Immature natural killer cell (primary cell): ENCODE results near the gene RABL3. TPM values are rescaled to one million over a fixed set of nuclear protein-coding genes. Genes with fewer than 3 reads are reported as not detected.
"Not testable (repeated sequence)": the region's sequence is repeated elsewhere in the genome, so short reads cannot be mapped to it uniquely, and the experiment has no call there.

Experiments used
- DNase-seq, 3 donors: peaks; one replicate each; pipeline ENCODE4 v3.0.0; 2022; ENCODE audit warnings: mixed read lengths in 1 of 3
- H3K27ac Mint-ChIP-seq, 6 donors: one replicate each; pipeline ENCODE4 v1.8.0; 2020; ENCODE audit warnings: mixed read lengths in 6 of 6, mild to moderate bottlenecking in 5 of 6, inconsistent platforms in 4 of 6, moderate library complexity in 3 of 6
- H3K27me3 Mint-ChIP-seq, 3 donors: one replicate each; pipeline ENCODE4 v1.8.0; 2020 to 2021; ENCODE audit warnings: low read depth in 3 of 3, mild to moderate bottlenecking in 3 of 3, mixed read lengths in 3 of 3, moderate library complexity in 3 of 3, inconsistent platforms in 1 of 3
- H3K36me3 Mint-ChIP-seq, 3 donors: one replicate each; pipeline ENCODE4 v1.8.0; 2020; ENCODE audit warnings: mixed read lengths in 3 of 3, inconsistent platforms in 2 of 3, mild to moderate bottlenecking in 2 of 3
- H3K4me1 Mint-ChIP-seq, 2 donors: one replicate each; pipeline ENCODE4 v1.8.0; 2020; ENCODE audit warnings: inconsistent platforms in 2 of 2, mild to moderate bottlenecking in 2 of 2, mixed read lengths in 2 of 2, moderate library complexity in 1 of 2
- H3K4me3 Mint-ChIP-seq, 5 donors: one replicate each; pipeline ENCODE4 v1.8.0; 2020; ENCODE audit warnings: mild to moderate bottlenecking in 5 of 5, mixed read lengths in 5 of 5, inconsistent platforms in 3 of 5, moderate library complexity in 3 of 5
- H3K9me3 Mint-ChIP-seq, 6 donors: one replicate each; pipeline ENCODE4 v1.8.0; 2020; ENCODE audit warnings: mild to moderate bottlenecking in 6 of 6, mixed read lengths in 6 of 6, inconsistent platforms in 4 of 6, moderate library complexity in 3 of 6
- polyA plus RNA-seq, 3 donors: library from polyadenylated mRNA; unstranded; fragments of 300-500 nt; fragmentation: Illumina TruSeq; gene quantifications; one replicate each; pipeline ENCODE4 v1.2.3, GENCODE V29; 2021

Gene RABL3
- polyA plus RNA-seq, 3 donors from 2014 or later = 19.8 to 26.4 (median 26.1) TPM

DNA sequence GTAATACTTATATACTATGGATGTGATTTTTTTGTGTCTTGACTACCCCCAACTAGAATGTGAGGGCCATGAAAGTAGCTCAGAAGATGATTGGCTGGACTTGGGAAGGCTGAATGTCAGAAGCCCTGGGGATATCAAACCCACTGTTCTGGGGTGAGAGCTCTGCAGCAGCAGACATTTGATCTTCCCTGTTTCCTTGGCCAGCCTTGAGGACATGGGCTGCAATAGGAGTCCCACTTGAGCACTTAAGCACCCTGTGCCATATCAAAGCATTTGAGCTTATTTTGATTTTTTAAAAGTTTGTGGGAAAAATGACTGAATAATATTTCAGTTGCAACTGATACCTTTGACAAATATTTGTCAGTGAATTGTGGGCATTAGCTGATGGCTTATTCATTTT lies 21.9 kb upstream of the RABL3 start:
- Mint-ChIP-seq H3K27me3 (peaks cover 0 to 1% (median 0%) of the 10 kb centered on the region in 3 donors), H3K36me3 (no peaks in the 10 kb centered on the region), H3K27ac (peak overlapping the region in 2 of 6 donors; percentile 23 to 38), H3K9me3 (no peaks in the 10 kb centered on the region), H3K4me1 (peaks cover 36 to 80% of the 10 kb centered on the region in 2 donors), H3K4me3 (no peak overlapping the region)
- no peak for DNase-seq

GRCh38 chr3:120763601-120764000 lies 21.3 kb upstream of the RABL3 start:
- peaks cover 41 to 82% of the 10 kb centered on the region in 2 donors for H3K4me1 Mint-ChIP-seq
- no peak overlapping the region for H3K4me3 Mint-ChIP-seq
- H3K27ac Mint-ChIP-seq = peak overlapping the region in 1 of 6 donors; percentile 23
- peaks cover 0 to 5% (median 0%) of the 10 kb centered on the region in 3 donors for H3K36me3 Mint-ChIP-seq
- DNase-seq = no peak
- H3K27me3 Mint-ChIP-seq = peaks cover 0 to 1% (median 0%) of the 10 kb centered on the region in 3 donors
- H3K9me3 Mint-ChIP-seq = no peaks in the 10 kb centered on the region

- Mint-ChIP-seq H3K27me3 (no peaks in the 10 kb centered on the region), H3K4me1 (peaks cover 39 to 76% of the 10 kb centered on the region in 2 donors), H3K4me3 (no peak overlapping the region), H3K36me3 (peaks cover 0 to 12% (median under 1%) of the 10 kb centered on the region in 3 donors), H3K27ac (no peak overlapping the region), H3K9me3 (no peaks in the 10 kb centered on the region)
- DNase-seq = no peak
These were observed 20.3 kb upstream of the RABL3 start for GRCh38 chr3:120762615-120763014.

DNA sequence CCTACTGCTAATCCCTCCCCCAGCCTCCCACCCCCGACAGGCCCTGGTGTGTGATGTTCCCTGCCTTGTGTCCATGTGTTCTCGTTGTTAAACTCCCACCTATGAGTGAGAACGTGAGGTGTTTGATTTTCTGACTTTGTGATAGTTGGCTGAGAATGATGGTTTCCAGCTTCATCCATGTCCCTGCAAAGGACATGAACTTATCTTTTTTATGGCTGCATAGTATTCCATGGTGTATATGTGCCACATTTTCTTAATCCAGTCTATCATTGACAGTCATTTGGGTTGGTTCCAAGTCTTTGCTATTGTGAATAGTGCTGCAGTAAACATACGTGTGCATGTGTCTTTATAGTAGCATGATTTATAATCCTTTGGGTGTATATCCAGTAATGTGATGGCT lies 16.2 kb upstream of the RABL3 start:
- not testable (repeated sequence) for H3K4me3 Mint-ChIP-seq, DNase-seq, H3K27me3 Mint-ChIP-seq, H3K27ac Mint-ChIP-seq, H3K9me3 Mint-ChIP-seq
- Mint-ChIP-seq H3K36me3 (peaks cover 7 to 16% (median 12%) of the 10 kb centered on the region in 3 donors), H3K4me1 (peaks cover 30 to 71% of the 10 kb centered on the region in 2 donors)

- H3K27me3 Mint-ChIP-seq = peaks cover 0 to 2% (median 0%) of the 10 kb centered on the region in 3 donors
- no peak for DNase-seq
- no peak overlapping the region for H3K27ac Mint-ChIP-seq
- H3K36me3 Mint-ChIP-seq = peaks cover 11 to 28% (median 16%) of the 10 kb centered on the region in 3 donors
- H3K4me3 Mint-ChIP-seq = no peak overlapping the region
- peaks cover 32 to 73% of the 10 kb centered on the region in 2 donors for H3K4me1 Mint-ChIP-seq
- no peaks in the 10 kb centered on the region for H3K9me3 Mint-ChIP-seq
These were observed 13.7 kb upstream of the RABL3 start for GRCh38 chr3:120756061-120756460.

DNA sequence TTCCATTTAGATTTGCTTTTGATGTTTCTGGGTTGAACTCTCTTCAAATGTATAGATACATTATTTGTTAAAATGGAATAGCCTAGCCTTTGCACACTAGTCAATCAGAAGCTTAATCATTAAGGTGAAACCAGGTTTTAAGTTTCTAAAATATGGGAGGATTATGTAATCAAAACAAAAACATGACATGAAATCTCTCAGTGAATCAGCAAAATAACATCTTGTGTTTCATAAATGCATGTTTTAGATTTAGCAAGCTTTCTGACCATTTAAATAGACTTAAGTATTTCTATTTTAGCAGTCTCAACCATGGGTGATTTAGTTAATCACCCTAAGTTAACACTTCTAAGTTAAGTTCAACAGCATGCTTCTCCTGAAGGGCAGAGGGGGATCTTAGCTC lies 11.5 kb upstream of the RABL3 start:
- peak overlapping the region in 1 of 6 donors; percentile 30 for H3K27ac Mint-ChIP-seq
- H3K4me3 Mint-ChIP-seq = no peak overlapping the region
- no peaks in the 10 kb centered on the region for H3K9me3 Mint-ChIP-seq
- H3K36me3 Mint-ChIP-seq = peaks cover 14 to 31% (median 16%) of the 10 kb centered on the region in 3 donors
- no peak for DNase-seq
- peaks cover 0 to 2% (median 0%) of the 10 kb centered on the region in 3 donors for H3K27me3 Mint-ChIP-seq
- peaks cover 17 to 55% of the 10 kb centered on the region in 2 donors for H3K4me1 Mint-ChIP-seq

GRCh38 chr3:120752865-120753264 lies 10.5 kb upstream of the RABL3 start:
- Mint-ChIP-seq H3K9me3 (no peaks in the 10 kb centered on the region), H3K27me3 (peaks cover 0 to 2% (median 0%) of the 10 kb centered on the region in 3 donors), H3K4me3 (peak overlapping the region in 1 of 5 donors; percentile 3), H3K4me1 (peaks cover 15 to 53% of the 10 kb centered on the region in 2 donors), H3K27ac (peak overlapping the region in 2 of 6 donors; percentile 42 to 69), H3K36me3 (peaks cover 7 to 31% (median 14%) of the 10 kb centered on the region in 3 donors)
- DNase-seq = no peak

DNA sequence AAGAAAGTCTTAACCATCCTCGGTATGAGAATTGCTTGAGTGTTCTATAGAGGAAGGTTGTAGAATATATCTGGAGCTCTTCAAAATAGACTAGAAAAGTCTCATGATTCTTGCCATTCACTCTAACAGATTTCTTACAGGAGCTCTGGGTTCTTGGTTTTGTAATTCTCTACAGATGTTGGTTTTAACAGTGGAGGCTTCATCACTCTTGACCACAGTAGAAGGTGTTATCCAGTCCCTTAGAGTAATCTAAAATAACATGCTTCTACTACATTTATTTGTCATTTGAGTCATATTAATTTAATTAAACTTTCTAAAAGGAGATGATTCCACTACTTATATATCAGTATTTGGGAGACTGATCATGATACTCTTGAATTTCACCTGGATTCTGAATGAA lies 9.9 kb upstream of the RABL3 start:
- H3K4me3 Mint-ChIP-seq = peak overlapping the region in 2 of 5 donors; percentile 3 to 55
- H3K36me3 Mint-ChIP-seq = peaks cover 7 to 31% (median 10%) of the 10 kb centered on the region in 3 donors
- peak overlapping the region in 4 of 6 donors; percentile 37 to 71 (median 51) for H3K27ac Mint-ChIP-seq
- peaks cover 15 to 47% of the 10 kb centered on the region in 2 donors for H3K4me1 Mint-ChIP-seq
- DNase-seq = no peak
- peaks cover 0 to 2% (median 0%) of the 10 kb centered on the region in 3 donors for H3K27me3 Mint-ChIP-seq
- no peaks in the 10 kb centered on the region for H3K9me3 Mint-ChIP-seq

- Mint-ChIP-seq H3K27ac (no peak overlapping the region), H3K4me1 (peaks cover 18 to 47% of the 10 kb centered on the region in 2 donors)
These were observed 7.5 kb upstream of the RABL3 start for GRCh38 chr3:120749843-120750242.

DNA sequence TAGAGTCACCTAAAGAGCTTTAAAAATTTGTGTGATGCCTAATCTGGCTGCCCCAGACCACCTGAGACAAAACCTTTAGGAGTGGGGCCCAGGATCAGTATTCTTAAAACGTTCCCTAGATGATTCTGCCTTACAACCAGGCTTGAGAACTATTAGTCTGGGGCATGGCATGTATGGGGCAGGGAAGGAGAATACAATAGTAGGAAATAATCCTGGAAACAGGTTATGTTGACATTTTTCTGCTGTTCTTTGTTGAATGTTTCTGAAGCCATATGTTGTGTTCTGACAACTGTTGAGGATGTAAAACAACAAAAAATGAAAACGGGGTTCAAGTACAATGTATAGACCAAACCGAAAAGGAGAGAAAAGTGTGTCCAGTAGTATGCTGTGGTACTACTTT lies 3.1 kb upstream of the RABL3 start:
- Mint-ChIP-seq H3K4me1 (peaks cover 32 to 48% of the 10 kb centered on the region in 2 donors), H3K36me3 (peaks cover 1 to 2% (median 2%) of the 10 kb centered on the region in 3 donors), H3K27me3 (peaks cover 3 to 11% (median 5%) of the 10 kb centered on the region in 3 donors), H3K4me3 (no peak overlapping the region), H3K9me3 (no peaks in the 10 kb centered on the region), H3K27ac (peak overlapping the region in 3 of 6 donors; percentile 11 to 23 (median 17))
- no peak for DNase-seq

More at GRCh38 chr3:120749843-120750242, 7.5 kb upstream of the RABL3 start:
- no peak for DNase-seq
- Mint-ChIP-seq H3K4me3 (no peak overlapping the region), H3K36me3 (peaks cover 3 to 22% (median 8%) of the 10 kb centered on the region in 3 donors), H3K9me3 (no peaks in the 10 kb centered on the region), H3K27me3 (no peaks in the 10 kb centered on the region)

DNA sequence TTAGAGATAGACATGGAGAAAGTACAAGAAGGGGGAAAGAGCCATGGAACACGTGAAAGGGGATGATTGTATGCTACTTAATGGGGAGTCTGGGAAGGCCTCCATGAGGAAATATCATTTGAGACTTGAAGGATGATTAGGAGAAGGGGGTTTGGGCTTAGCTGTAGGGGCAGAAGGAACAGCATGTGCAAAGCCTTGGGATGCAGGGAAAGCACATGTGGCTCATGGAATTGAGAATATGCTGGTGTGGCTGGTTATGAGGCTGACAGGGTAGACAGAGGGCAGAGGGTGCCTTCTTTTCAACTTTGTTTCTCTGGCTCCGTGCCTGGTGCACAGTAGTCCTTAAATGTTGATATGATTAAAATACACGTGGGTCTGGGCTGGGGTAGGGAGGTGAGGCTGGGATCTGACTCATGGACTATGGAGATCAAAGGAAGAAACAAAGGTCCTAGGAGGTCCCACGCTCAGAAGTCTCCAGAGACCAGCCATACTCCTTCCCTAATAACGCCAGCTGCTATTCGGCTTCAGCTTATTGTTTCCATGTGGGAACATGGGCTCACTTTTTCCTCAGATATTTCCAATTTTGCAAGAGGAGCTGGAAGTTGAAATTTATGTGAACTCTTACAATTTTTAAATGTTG lies 1.4 kb upstream of the RABL3 start:
- no peak for DNase-seq
- Mint-ChIP-seq H3K9me3 (no peaks in the 10 kb centered on the region), H3K4me1 (peaks cover 30 to 48% of the 10 kb centered on the region in 2 donors), H3K36me3 (no peaks in the 10 kb centered on the region), H3K27me3 (peaks cover 3 to 11% (median 5%) of the 10 kb centered on the region in 3 donors), H3K4me3 (peak overlapping the region; percentile 93 to 97 (median 95)), H3K27ac (peak overlapping the region; percentile 96 to 99 (median 98))

DNA sequence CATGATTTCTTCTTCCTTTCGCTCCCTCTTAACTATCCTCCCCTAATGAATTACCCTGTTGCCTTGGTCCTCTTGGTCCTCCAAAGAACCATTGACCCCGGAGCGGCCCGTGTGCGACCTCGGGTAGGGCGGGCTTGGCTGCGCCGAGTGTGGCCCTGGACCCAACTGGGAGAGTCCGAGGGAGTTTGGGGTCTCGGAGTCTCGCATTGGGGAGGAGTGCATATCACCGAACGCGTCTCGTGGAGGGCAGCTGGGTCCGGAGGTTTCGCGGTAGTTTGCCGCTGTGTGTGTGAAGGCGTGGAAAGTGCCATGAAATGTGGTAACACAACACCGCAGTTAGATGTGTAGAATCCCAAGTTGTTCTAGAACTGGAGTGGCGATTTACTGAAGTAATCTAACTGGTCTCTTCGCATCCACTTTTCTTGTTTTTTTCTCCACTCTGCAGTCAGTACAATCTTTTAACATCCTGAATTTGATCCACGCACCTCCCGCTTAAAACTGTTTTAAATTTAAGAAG lies 591 bp upstream of the RABL3 start:
- H3K27ac Mint-ChIP-seq = peak overlapping the region; percentile 96 to 99 (median 98)
- H3K27me3 Mint-ChIP-seq = peaks cover 3 to 11% (median 5%) of the 10 kb centered on the region in 3 donors
- no peaks in the 10 kb centered on the region for H3K36me3 Mint-ChIP-seq
- H3K4me3 Mint-ChIP-seq = peak overlapping the region; percentile 93 to 97 (median 95)
- peaks cover 30 to 48% of the 10 kb centered on the region in 2 donors for H3K4me1 Mint-ChIP-seq
- DNase-seq = no peak
- no peaks in the 10 kb centered on the region for H3K9me3 Mint-ChIP-seq

- H3K27me3 Mint-ChIP-seq = peaks cover 3 to 11% (median 5%) of the 10 kb centered on the region in 3 donors
- no peaks in the 10 kb centered on the region for H3K9me3 Mint-ChIP-seq
- peaks cover 30 to 48% of the 10 kb centered on the region in 2 donors for H3K4me1 Mint-ChIP-seq
- peak overlapping the region; percentile 96 to 99 (median 98) for H3K27ac Mint-ChIP-seq
- peak overlapping the region; percentile 93 to 97 (median 95) for H3K4me3 Mint-ChIP-seq
- no peak for DNase-seq
- H3K36me3 Mint-ChIP-seq = peaks cover 5 to 8% (median 5%) of the 10 kb centered on the region in 3 donors
These were observed 499 bp downstream of the RABL3 start for GRCh38 chr3:120741837-120742197.

DNA sequence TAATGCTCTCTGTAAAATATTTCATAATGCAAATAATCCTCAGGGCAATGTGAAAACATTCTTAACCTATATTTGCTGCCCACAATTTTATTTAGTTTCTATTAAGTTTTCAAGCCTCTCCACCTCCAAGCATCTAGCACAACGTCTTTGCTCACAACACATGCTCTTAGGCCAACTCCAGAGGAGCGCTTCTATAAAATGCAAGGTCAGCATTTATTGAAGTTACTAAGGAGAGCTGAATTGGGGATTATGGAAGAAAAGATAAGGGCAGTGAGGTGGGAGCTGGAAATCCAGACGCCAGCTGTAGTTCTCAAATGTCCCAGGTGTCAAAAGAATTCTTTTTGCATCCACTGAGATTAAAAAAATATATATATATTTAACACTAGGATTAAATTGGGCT lies 996 bp downstream of the RABL3 start:
- H3K36me3 Mint-ChIP-seq = peaks cover 5 to 9% (median 6%) of the 10 kb centered on the region in 3 donors
- H3K4me1 Mint-ChIP-seq = peaks cover 28 to 48% of the 10 kb centered on the region in 2 donors
- peak overlapping the region; percentile 93 to 97 (median 95) for H3K4me3 Mint-ChIP-seq
- peaks cover 3 to 11% (median 5%) of the 10 kb centered on the region in 3 donors for H3K27me3 Mint-ChIP-seq
- no peaks in the 10 kb centered on the region for H3K9me3 Mint-ChIP-seq
- H3K27ac Mint-ChIP-seq = peak overlapping the region; percentile 96 to 99 (median 98)
- no peak for DNase-seq
